Parietal lobe (tissue), 2 donors: ENCODE data around the gene CRABP1. TPM values are rescaled to one million over a fixed set of nuclear protein-coding genes. Genes with fewer than 3 reads are reported as not detected.

Source experiments
- small RNA-seq: library from RNA; depleted of rRNA; stranded (forward); fragments of <200 nt; gene quantifications from one replicate; pipeline ENCODE3, GENCODE V24; 2014; ENCODE audit warnings: low replicate concordance
- total RNA-seq: library from RNA; depleted of rRNA; stranded (reverse); fragments of >200 nt; gene quantifications from one replicate; pipeline ENCODE4 v1.2.3, GENCODE V29; 2014

Gene CRABP1
- total RNA-seq, result 5.3 TPM

DNA sequence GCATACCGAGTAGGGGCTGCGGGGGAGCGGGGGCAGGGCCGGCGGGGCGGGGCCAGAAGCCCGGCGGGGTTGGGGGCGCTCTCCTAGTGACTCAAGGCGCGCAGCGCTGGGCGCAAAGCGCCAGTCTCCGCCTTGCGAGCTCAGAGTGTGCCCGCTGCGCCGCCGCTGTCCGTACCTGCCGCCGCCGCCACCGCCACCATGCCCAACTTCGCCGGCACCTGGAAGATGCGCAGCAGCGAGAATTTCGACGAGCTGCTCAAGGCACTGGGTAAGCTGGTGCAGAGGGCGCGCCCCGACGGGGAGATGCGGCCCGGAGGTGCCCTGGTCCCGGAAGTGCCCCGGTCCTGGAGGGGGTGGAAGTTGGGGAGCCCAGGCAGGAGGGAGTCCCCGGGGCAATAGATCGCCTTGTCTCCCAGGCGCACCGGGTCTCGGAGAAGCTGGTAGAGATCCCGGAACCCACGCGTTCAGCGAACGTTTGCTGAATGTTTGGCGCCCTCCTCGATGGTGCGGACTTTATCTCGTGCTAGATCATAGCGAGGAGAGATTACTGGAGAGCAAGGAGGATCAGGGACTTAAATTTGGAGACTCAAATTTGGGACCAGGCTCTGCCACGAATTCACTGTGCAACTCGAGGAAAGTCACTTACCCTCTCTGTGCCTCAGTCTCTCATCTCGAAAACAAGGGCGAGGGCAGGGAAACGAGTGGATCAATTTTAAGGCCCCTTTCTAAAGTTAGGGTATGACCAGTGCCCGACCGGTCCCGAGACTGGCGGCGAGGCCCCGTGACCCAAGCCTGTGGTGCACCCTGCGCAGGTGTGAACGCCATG, at the start of gene CRABP1:
Gene CRABP1, plus strand, starts transcription at position 123 of the 826 bp plus-strand sequence. Its CDS starts 76 bp downstream, at position 199.

GRCh38 chr15:78299101-78299930, 40.8 kb upstream of the CRABP1 start, which contains the start of gene SKIC8:
Gene SKIC8, minus strand, starts transcription at chr15:78299609. Its CDS starts 3,923 bp downstream, at chr15:78295686.

Small RNA genes within 50 kb of the gene (small RNA-seq; reads per million reads assigned to genes)
- not detected for gene AC090607.5

Other genes starting within 250 kb of the CRABP1 start
- not detected for gene SH2D7, start 247.8 kb upstream of the CRABP1 start, total RNA-seq
- gene CIB2, start 208.9 kb upstream of the CRABP1 start, total RNA-seq, result 18.8 TPM
- 45.4 TPM for gene IDH3A, start 191.0 kb upstream of the CRABP1 start, total RNA-seq
- gene ACSBG1, start 105.8 kb upstream of the CRABP1 start, total RNA-seq, result 4.1 TPM
- gene DNAJA4, start 75.8 kb upstream of the CRABP1 start, total RNA-seq, result 50.1 TPM
- gene SKIC8, start 40.7 kb upstream of the CRABP1 start, total RNA-seq, result 79.5 TPM
- gene IREB2, start 97.9 kb downstream of the CRABP1 start, total RNA-seq, result 92.6 TPM
- gene HYKK, start 167.2 kb downstream of the CRABP1 start, total RNA-seq, result 1.3 TPM
- 109 TPM for gene PSMA4, start 200.1 kb downstream of the CRABP1 start, total RNA-seq
- 6.6 TPM for gene CHRNA5, start 225.2 kb downstream of the CRABP1 start, total RNA-seq